Measurements from ENCODE around the gene GRID1.
"Not testable (repeated sequence)": the region's sequence is repeated elsewhere in the genome, so short reads cannot be mapped to it uniquely, and the experiment has no call there.

GRID1 gene

GRCh38 chr10:86107611-86108310 lies 258.8 kb downstream of the GRID1 start:
- DNase-seq (ENCODE audit: low read depth in 2 of 2): not testable (repeated sequence)

- DNase-seq (ENCODE audit: low read depth in 2 of 2): no peak
These were observed 259.5 kb downstream of the GRID1 start for GRCh38 chr10:86107131-86107530.

GRCh38 chr10:86106616-86107015 lies 260.0 kb downstream of the GRID1 start:
- no peak for DNase-seq (ENCODE audit: low read depth in 2 of 2)

- no peak for DNase-seq (ENCODE audit: low read depth in 2 of 2)
These were observed 261.0 kb downstream of the GRID1 start for GRCh38 chr10:86105640-86106039.

- DNase-seq (ENCODE audit: low read depth in 2 of 2): no peak
These were observed 261.4 kb downstream of the GRID1 start for GRCh38 chr10:86105181-86105580.

GRCh38 chr10:86104611-86105145 lies 261.9 kb downstream of the GRID1 start:
- DNase-seq (ENCODE audit: low read depth in 2 of 2): no peak

- DNase-seq (ENCODE audit: low read depth in 2 of 2): no peak
These were observed 262.4 kb downstream of the GRID1 start for GRCh38 chr10:86104156-86104555.

- no peak for DNase-seq (ENCODE audit: low read depth in 2 of 2)
These were observed 263.0 kb downstream of the GRID1 start for GRCh38 chr10:86103391-86104101.

- no peak for DNase-seq (ENCODE audit: low read depth in 2 of 2)
These were observed 264.1 kb downstream of the GRID1 start for GRCh38 chr10:86102451-86102850.

GRCh38 chr10:86102031-86102430 lies 264.6 kb downstream of the GRID1 start:
- no peak for DNase-seq (ENCODE audit: low read depth in 2 of 2)

GRCh38 chr10:86100581-86101061 lies 266.0 kb downstream of the GRID1 start:
- no peak for DNase-seq (ENCODE audit: low read depth in 2 of 2)

- no peak for DNase-seq (ENCODE audit: low read depth in 2 of 2)
These were observed 266.9 kb downstream of the GRID1 start for GRCh38 chr10:86099542-86100334.

GRCh38 chr10:86098187-86098881 lies 268.3 kb downstream of the GRID1 start:
- no peak for DNase-seq (ENCODE audit: low read depth in 2 of 2)

- DNase-seq (ENCODE audit: low read depth in 2 of 2): not testable (repeated sequence)
These were observed 271.5 kb downstream of the GRID1 start for GRCh38 chr10:86095061-86095460.

- not testable (repeated sequence) for DNase-seq (ENCODE audit: low read depth in 2 of 2)
These were observed 274.3 kb downstream of the GRID1 start for GRCh38 chr10:86092311-86092710.

- no peak for DNase-seq (ENCODE audit: low read depth in 2 of 2)
These were observed 275.4 kb downstream of the GRID1 start for GRCh38 chr10:86091216-86091615.

GRCh38 chr10:86090807-86091206 lies 275.8 kb downstream of the GRID1 start:
- DNase-seq (ENCODE audit: low read depth in 2 of 2): no peak

- no peak for DNase-seq (ENCODE audit: low read depth in 2 of 2)
These were observed 278.9 kb downstream of the GRID1 start for GRCh38 chr10:86087716-86088115.

- DNase-seq (ENCODE audit: low read depth in 2 of 2): no peak
These were observed 280.2 kb downstream of the GRID1 start for GRCh38 chr10:86086418-86086817.

- no peak for DNase-seq (ENCODE audit: low read depth in 2 of 2)
These were observed 280.9 kb downstream of the GRID1 start for GRCh38 chr10:86085686-86086085.

GRCh38 chr10:86085136-86085535 lies 281.5 kb downstream of the GRID1 start:
- DNase-seq (ENCODE audit: low read depth in 2 of 2): no peak

- no peak for DNase-seq (ENCODE audit: low read depth in 2 of 2)
These were observed 282.0 kb downstream of the GRID1 start for GRCh38 chr10:86084585-86084984.
